IPS DF 6.9 (cell line): ENCODE data around the gene PPFIA4.

Source experiments
- DNase-seq: peaks from one replicate; pipeline ENCODE4 v3.0.0-alpha.2; 2013; ENCODE audit warnings: low read depth, low spot score
- H3K27ac ChIP-seq: one replicate; pipeline ENCODE4 v1.5.1; 2013; ENCODE audit warnings: low read length, control low read depth
- H3K27me3 ChIP-seq: 2 replicates; pipeline ENCODE4 v1.6.1; 2013; ENCODE audit warnings: mild to moderate bottlenecking, low read length; ENCODE audit not compliant: control insufficient read depth, insufficient read depth
- H3K36me3 ChIP-seq: 2 replicates; pipeline ENCODE4 v1.6.1; 2013; ENCODE audit warnings: low read length; ENCODE audit not compliant: control insufficient read depth, insufficient read depth
- H3K4me1 ChIP-seq: 2 replicates; pipeline ENCODE4 v1.6.1; 2013; ENCODE audit warnings: low read length; ENCODE audit not compliant: control insufficient read depth, insufficient read depth
- H3K4me3 ChIP-seq: 2 replicates; pipeline ENCODE4 v1.5.1; 2013; ENCODE audit warnings: mild to moderate bottlenecking, low read length
- H3K9me3 ChIP-seq: 2 replicates; pipeline ENCODE4 v1.6.1; 2013; ENCODE audit warnings: low read length, inconsistent platforms; ENCODE audit not compliant: control insufficient read depth, insufficient read depth
- WGBS: extraction: QIAGEN DNeasy Blood & Tissue Kit; methylation state at CpG from one replicate; pipeline ENCODE4 v1.1.7; 2013; ENCODE audit warnings: mixed read lengths, missing lambda C conversion rate; ENCODE audit not compliant: insufficient read length, insufficient coverage; 5-methylcytosine and 5-hydroxymethylcytosine counted together

PPFIA4 gene

DNA sequence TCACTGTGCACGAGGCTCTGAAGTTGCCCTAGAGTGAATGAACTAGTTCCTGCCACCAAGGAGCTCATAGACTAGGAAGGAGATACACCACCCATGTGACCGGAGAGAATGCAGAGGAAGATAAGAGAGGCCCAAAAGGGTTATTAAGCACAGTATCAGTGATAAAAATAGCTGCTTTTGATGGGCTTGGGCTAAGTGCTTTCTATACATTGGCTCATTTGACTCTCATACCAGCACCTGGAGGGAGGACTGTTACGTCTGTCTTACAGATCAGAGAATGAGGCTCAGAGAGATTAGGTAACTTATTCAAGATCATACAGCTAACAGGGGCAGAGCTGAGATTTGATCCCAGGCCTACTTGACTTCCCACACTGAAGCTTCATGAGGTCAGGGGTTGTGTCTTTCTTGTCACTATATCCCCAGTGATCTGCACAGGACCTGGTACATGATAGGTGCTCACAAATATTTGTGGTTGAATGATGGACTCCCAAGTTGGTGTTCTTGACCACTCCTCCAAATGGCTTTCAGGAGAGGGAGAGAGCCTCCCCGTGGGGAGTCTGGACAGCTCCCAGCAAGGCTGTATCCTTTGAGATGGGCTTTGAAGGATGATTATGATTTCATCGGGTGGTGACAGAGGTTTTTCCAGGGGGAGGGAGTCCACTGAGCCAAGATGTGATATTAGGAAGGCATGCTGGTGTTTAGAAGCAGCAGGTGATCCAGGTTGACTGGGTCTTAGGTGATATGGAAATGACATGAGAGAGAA, 14.4 kb downstream of the PPFIA4 start:
- WGBS: no CpG with 5 or more reads among the region's 5 CpGs

DNA sequence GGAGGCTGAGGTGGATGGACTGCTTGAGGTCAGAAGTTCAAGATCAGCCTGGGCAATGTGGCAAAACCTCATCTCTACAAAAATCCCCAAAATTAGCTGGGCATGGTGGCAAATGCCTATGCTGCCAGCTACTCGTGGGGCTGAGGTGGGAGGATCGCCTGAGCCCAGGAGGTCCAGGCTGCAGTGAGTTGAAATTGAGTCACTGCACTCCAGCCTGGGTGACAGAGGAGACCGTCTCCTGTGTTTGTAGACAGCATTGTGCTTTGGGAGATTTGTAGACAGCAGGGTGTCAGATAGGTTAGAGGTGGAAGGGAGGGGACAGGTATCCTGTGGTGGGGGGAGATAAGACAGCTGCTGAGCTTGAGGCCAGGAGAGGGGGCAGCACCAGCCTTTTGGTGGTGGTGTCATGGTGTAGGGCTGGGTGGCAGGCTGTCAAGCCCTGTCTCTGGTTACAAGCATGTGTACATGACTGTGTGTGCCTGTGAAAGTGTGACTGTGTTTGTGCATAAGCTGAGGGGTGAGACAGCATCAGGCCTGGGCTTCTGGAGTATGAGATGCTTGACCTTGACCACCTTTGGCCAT, 15.2 kb downstream of the PPFIA4 start:
- H3K4me3 ChIP-seq: no peak overlapping the region
- H3K27ac ChIP-seq: no peak overlapping the region
- no peak for DNase-seq
- no peaks in the 10 kb centered on the region for H3K27me3 ChIP-seq
- WGBS: no CpG with 5 or more reads among the region's 3 CpGs
- H3K9me3 ChIP-seq: no peaks in the 10 kb centered on the region
- H3K4me1 ChIP-seq: no peaks in the 10 kb centered on the region
- H3K36me3 ChIP-seq: no peaks in the 10 kb centered on the region; the same call in 1 of the 2 replicates

More for the DNA sequence above, 14.4 kb downstream of the PPFIA4 start:
- Histone ChIP-seq H3K4me1 (no peaks in the 10 kb centered on the region), H3K27me3 (no peaks in the 10 kb centered on the region), H3K27ac (no peak overlapping the region), H3K4me3 (no peak overlapping the region), H3K9me3 (no peaks in the 10 kb centered on the region), H3K36me3 (no peaks in the 10 kb centered on the region; the same call in 1 of the 2 replicates)
- DNase-seq: no peak

DNA sequence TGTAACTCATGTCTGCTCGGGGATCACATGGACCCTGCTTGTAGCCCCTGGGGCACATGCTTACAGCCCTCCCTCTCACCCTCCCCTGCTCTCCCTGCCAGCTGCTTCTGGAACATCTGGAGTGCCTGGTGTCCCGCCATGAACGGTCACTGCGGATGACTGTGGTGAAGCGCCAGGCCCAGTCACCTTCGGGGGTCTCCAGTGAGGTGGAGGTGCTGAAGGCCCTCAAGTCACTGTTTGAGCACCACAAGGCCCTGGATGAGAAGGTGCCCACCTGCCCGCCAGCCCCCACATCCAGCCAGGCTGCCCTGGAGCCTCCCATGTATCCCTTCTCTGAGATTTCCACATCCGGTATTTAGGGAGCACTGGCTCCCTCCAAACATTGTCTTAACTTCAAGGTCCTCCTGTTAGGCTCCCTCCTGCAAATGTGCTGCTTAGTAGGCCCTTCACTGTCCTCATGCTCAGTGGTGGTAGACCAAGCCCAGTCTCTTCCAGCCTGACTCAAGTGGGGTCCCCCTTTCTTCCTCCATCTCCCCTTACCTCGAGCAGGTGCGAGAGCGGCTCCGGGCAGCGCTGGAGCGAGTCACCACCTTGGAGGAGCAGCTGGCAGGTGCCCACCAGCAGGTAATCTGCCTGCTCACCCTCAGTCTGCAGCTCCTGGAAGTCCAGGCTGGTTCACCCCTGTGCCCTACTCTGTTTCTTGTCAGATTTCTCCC, 17.7 kb downstream of the PPFIA4 start:
- no CpG with 5 or more reads among the region's 14 CpGs for WGBS
- Histone ChIP-seq H3K27ac (no peak overlapping the region), H3K36me3 (no peaks in the 10 kb centered on the region; the same call in 1 of the 2 replicates), H3K4me3 (no peak overlapping the region), H3K9me3 (no peaks in the 10 kb centered on the region), H3K27me3 (no peaks in the 10 kb centered on the region), H3K4me1 (peaks cover 5% of the 10 kb centered on the region; the same call in 1 of the 2 replicates)
- DNase-seq: no peak

DNA sequence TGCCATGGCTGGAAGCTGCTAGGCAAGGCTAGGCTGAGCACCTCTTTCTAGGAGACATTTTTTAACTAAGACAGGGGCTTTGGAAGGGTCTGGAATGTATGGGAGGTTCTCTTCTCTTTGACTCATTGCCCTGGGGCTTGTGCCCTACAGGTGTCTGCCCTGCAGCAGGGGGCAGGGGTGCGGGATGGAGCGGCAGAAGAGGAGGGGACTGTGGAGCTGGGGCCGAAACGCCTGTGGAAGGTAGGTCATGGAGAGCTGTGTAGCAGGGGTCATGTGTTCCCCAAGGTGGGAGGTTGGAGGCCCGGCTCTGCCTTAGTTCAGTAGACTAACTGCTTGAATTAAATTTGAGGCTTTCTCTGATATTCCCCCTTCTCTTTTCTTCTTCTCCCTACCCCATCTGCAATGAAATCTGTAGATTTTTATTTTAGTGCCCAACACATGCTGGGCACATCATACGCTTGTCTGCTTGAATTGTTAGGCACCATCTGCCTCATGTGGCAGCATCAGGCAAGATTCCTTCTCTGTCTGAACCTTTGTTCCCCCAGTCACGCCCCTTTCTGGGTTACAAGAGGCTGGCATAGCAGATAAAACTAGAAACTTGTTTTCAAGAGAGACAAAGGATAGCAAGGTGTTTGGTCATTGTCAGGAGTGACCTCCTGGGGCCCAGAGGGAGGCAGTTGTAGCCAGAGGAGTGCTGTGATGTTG, 18.4 kb downstream of the PPFIA4 start:
- Histone ChIP-seq H3K4me1 (peaks cover 5% of the 10 kb centered on the region; the same call in 1 of the 2 replicates), H3K9me3 (no peaks in the 10 kb centered on the region), H3K36me3 (no peaks in the 10 kb centered on the region; the same call in 1 of the 2 replicates), H3K27me3 (no peaks in the 10 kb centered on the region), H3K4me3 (no peak overlapping the region), H3K27ac (no peak overlapping the region)
- no peak for DNase-seq
- WGBS: no CpG with 5 or more reads among the region's 7 CpGs

DNA sequence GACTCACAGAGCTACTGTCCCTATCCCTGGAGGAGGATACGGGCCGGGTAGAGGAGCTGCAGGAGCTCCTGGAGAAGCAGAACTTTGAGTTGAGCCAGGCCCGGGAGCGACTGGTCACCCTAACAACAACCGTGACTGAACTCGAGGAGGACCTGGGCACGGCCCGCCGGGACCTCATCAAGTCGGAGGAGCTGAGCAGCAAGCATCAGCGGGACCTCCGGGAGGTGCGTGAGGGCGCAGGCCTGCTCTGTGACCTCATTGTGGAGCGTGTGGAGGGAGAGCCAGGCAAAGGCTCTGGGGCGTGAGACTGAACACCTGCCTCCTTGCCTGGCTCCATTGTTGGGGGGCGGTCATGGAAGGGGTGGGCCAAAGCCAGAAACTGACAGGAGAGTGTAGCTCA, 19.0 kb downstream of the PPFIA4 start:
- H3K4me1 ChIP-seq: peaks cover 5% of the 10 kb centered on the region; the same call in 1 of the 2 replicates
- no CpG with 5 or more reads among the region's 17 CpGs for WGBS
- no peak overlapping the region for H3K27ac ChIP-seq

DNA sequence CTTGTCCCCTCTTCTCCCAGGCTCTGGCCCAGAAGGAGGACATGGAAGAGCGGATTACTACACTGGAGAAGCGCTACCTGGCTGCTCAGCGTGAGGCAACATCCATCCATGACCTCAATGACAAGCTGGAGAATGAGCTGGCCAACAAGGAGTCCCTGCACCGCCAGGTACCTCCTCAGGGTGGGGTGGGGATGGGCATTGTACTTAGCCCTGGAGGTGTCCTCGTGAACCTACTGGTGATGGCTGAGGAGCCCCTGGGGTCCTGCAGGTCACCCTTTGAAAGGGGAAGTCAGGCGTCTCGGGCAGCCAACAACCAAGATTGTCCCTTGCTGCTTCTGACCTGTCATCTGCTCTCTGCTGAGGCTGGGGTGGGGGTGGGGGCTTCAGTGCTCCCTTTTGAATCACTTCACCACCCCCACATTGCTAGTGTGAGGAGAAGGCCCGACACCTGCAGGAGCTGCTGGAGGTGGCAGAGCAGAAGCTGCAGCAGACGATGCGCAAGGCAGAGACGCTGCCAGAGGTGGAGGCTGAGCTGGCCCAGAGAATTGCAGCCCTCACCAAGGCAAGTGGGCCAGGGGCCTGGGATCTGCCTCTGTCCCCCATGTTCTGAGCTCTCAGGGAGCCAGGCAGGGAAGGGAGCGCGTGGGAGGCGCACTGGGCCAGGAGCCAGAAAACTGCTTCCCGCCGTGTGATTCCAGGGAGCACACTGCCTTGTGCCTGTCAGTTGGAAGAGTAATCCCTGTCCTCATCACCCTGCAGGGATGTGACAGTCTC, 19.7 kb downstream of the PPFIA4 start:
- Histone ChIP-seq H3K36me3 (no peaks in the 10 kb centered on the region; the same call in 1 of the 2 replicates), H3K27ac (no peak overlapping the region), H3K4me1 (peaks cover 5% of the 10 kb centered on the region; the same call in 1 of the 2 replicates), H3K9me3 (no peaks in the 10 kb centered on the region), H3K27me3 (no peaks in the 10 kb centered on the region), H3K4me3 (no peak overlapping the region)
- DNase-seq: no peak
- no CpG with 5 or more reads among the region's 16 CpGs for WGBS

More for the DNA sequence above, 19.0 kb downstream of the PPFIA4 start:
- H3K36me3 ChIP-seq: no peaks in the 10 kb centered on the region; the same call in 1 of the 2 replicates
- H3K9me3 ChIP-seq: no peaks in the 10 kb centered on the region
- no peaks in the 10 kb centered on the region for H3K27me3 ChIP-seq
- DNase-seq: no peak
- H3K4me3 ChIP-seq: no peak overlapping the region

DNA sequence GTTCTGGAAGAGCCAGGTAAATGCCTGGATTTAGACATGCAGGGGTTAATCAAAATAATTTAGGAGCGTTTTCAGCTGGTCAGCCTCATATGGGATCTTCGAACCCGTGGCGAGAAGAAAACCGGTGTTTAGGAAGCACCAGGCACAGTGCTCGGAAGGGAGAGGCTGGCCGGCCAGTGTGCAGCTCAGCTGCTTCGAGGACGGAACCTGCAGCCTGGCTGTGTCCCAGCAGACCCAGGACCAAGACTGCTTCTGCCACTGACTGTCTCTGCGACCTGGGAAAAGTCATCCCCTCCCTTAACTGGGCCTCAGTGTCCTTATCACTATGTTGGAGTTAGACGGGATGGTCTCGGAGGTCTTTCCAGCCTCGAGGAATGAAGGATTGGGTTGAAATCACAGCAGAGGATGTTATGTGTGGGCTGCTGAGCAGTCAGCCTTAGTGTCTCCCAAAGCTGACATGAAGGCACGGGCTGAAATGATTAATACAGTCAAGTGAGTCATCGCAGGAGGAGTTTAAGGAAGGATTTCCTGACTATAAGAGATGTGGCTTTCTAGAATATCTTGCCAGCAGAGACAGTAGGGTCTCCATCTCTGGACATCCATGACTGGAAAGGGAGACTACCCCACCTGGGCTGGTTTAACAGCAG, 20.8 kb downstream of the PPFIA4 start:
- H3K9me3 ChIP-seq: no peaks in the 10 kb centered on the region
- H3K27me3 ChIP-seq: no peaks in the 10 kb centered on the region
- no peak for DNase-seq
- no peak overlapping the region for H3K27ac ChIP-seq
- H3K4me3 ChIP-seq: no peak overlapping the region
- H3K36me3 ChIP-seq: no peaks in the 10 kb centered on the region; the same call in 1 of the 2 replicates
- WGBS: no CpG with 5 or more reads among the region's 15 CpGs
- H3K4me1 ChIP-seq: peaks cover 8% of the 10 kb centered on the region

DNA sequence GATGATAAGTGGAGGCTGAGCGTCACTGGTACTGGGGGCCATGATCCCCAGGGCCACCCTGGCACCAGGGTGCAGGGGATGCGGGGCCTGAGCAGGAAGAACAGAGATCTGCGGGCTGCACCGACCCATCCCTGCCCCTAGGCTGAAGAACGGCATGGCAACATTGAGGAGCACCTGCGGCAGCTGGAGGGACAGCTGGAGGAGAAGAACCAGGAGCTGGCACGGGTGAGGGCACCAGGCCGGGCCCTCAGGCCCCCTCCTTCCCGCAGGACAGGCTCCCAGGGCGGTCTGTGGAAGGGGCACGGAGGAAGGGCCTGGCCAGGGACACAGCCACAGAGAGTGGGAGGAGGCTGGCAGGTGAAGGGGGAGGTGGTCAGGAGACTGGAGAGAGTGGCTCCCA, 21.8 kb downstream of the PPFIA4 start:
- WGBS: no CpG with 5 or more reads among the region's 11 CpGs
- H3K27me3 ChIP-seq: no peaks in the 10 kb centered on the region
- H3K4me3 ChIP-seq: no peak overlapping the region
- H3K36me3 ChIP-seq: no peaks in the 10 kb centered on the region; the same call in 1 of the 2 replicates
- no peaks in the 10 kb centered on the region for H3K9me3 ChIP-seq
- DNase-seq: no peak
- H3K4me1 ChIP-seq: peaks cover 8% of the 10 kb centered on the region
- no peak overlapping the region for H3K27ac ChIP-seq

DNA sequence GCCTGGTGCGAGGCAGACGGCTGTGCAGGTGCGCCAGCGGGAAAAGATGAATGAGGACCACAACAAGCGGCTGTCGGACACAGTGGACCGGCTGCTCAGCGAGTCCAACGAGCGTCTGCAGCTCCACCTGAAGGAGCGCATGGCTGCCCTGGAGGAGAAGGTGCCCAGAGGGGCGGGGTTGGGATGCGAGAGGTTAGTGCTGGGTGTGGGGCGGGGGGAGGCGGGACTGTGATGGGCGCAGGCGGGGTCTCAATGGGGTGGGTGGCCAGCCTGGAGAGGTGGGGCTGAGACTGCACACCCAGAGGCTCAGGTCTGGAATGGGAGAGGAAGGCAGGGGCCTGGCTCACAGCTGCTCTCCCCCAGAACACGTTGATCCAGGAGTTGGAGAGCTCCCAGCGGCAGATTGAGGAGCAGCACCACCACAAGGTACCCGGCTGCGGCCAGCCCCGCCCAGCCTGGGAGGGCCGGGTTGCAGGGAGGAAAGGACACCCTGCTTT, 22.3 kb downstream of the PPFIA4 start:
- no peaks in the 10 kb centered on the region for H3K27me3 ChIP-seq
- H3K36me3 ChIP-seq: no peaks in the 10 kb centered on the region; the same call in 1 of the 2 replicates
- WGBS: no CpG with 5 or more reads among the region's 23 CpGs
- no peaks in the 10 kb centered on the region for H3K9me3 ChIP-seq
- H3K4me1 ChIP-seq: peaks cover 9% of the 10 kb centered on the region
- DNase-seq: no peak
- no peak overlapping the region for H3K4me3 ChIP-seq
- no peak overlapping the region for H3K27ac ChIP-seq
